VCaP (cell line): Measurements from ENCODE around the gene CCDC51.
"Not testable (repeated sequence)": the region's sequence is repeated elsewhere in the genome, so short reads cannot be mapped to it uniquely, and the experiment has no call there.

Experiments
- H3K27ac ChIP-seq: fragments of 450-650 bp; 2 replicates; pipeline ENCODE4 v1.5.1; 2017
- TF ChIP-seq, protein P1 (sequence below): fragments of 450-650 bp; conservative IDR thresholded peaks from 2 replicates; pipeline ENCODE4 v1.5.1; 2017; ENCODE audit warnings: mild to moderate bottlenecking, moderate library complexity

CCDC51 gene, protein sequence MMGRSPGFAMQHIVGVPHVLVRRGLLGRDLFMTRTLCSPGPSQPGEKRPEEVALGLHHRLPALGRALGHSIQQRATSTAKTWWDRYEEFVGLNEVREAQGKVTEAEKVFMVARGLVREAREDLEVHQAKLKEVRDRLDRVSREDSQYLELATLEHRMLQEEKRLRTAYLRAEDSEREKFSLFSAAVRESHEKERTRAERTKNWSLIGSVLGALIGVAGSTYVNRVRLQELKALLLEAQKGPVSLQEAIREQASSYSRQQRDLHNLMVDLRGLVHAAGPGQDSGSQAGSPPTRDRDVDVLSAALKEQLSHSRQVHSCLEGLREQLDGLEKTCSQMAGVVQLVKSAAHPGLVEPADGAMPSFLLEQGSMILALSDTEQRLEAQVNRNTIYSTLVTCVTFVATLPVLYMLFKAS

DNA sequence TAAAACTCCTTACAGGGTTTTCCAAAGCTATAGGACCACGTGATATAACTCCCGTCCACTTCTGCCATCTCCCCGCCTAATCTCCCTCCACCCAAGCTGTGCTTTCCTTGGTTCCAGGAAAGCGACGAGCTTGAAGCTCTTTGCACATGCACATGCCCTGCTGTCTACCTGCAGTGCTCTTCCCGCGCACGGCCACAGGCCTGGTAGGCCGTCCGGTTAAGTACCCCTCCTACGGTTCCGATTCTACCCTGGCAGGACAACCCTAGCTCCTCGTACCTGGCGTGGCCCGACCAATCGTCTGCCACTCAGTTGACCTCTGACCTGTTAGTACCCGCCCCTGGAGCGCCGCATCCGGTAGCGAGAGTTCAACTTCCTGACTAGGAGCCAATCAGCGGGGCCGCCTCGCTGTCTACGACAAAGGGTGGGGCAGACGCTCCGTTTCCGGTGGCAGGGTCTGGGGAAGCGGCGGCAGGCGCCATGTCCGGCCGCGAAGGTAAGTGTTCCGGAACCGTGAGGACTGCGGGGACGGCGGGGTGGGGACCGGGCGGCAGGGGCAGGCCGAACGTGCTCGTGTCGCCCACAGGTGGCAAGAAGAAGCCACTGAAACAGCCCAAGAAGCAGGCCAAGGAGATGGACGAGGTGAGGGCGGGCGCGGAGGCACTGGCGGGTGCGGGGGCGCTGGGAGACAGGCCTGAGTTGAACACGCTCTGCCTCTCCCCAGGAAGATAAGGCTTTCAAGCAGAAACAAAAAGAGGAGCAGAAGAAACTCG is at the start of gene CCDC51, which contains the start of gene TMA7:
Gene CCDC51 (minus strand): TSS at position 300 of the 770 bp plus-strand sequence. CDS start 4,991 bp downstream, outside the sequence.
Gene TMA7 (plus strand): TSS at position 438 of the 770 bp plus-strand sequence. CDS start 40 bp downstream, at position 478.
- TF ChIP-seq, protein P1, sequence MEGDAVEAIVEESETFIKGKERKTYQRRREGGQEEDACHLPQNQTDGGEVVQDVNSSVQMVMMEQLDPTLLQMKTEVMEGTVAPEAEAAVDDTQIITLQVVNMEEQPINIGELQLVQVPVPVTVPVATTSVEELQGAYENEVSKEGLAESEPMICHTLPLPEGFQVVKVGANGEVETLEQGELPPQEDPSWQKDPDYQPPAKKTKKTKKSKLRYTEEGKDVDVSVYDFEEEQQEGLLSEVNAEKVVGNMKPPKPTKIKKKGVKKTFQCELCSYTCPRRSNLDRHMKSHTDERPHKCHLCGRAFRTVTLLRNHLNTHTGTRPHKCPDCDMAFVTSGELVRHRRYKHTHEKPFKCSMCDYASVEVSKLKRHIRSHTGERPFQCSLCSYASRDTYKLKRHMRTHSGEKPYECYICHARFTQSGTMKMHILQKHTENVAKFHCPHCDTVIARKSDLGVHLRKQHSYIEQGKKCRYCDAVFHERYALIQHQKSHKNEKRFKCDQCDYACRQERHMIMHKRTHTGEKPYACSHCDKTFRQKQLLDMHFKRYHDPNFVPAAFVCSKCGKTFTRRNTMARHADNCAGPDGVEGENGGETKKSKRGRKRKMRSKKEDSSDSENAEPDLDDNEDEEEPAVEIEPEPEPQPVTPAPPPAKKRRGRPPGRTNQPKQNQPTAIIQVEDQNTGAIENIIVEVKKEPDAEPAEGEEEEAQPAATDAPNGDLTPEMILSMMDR, result no peak
- peak within 1 kb of the TSS; percentile 95 for H3K27ac ChIP-seq

DNA sequence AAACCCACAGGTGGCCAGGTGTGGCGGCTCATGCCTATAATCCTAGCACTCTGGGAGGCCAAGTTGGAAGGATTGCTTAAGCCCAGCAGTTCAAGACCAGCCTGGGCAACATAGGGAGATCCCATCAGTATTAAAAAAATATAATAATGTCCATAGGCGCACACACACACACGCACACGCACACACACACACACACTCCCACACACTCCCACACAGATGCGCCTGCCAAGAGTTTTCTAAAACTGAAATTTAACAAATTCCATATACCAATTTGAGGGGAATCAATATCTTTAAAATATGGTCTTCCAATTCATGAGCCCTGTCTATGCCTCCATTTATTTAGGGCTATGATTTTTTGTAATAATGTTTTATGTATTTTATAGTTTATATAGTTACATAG is 47.0 kb upstream of the CCDC51 start:
- no peak overlapping the region for H3K27ac ChIP-seq
- TF ChIP-seq, protein P1, result no peak

DNA sequence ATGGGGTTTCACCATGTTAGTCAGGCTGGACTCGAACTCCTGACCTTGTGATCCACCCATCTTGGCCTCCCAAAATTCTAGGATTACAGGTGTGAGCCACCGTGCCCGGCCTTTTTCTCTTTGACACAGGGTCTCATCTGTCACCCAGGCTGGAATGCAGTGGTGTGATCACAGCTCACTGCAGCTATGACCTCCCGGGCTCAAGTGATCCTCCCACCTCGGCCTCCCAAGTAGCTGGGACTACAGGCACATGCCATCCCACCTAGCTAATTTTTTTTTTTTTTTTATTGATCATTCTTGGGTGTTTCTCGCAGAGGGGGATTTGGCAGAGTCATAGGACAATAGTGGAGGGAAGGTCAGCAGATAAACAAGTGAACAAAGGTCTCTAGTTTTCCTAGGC is 42.9 kb upstream of the CCDC51 start:
- H3K27ac ChIP-seq, result not testable (repeated sequence)

DNA sequence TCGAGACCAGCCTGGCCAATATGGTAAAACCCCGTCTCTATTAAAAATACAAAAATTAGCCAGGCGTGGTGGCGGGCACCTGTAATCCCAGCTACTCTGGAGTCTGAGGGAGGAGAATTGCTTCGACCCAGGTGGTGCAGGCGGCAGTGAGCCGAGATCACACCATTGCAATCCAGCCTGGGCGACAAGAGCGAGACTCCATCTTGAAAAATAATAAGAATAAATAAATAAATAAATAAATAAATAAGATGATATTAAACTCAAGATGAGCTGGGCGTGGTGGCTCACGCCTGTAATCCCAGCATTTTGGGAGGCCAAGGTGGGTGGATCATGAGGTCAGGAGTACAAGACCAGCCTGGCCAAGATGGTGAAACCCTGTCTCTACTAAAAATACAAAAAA is 41.0 kb upstream of the CCDC51 start:
- not testable (repeated sequence) for H3K27ac ChIP-seq

DNA sequence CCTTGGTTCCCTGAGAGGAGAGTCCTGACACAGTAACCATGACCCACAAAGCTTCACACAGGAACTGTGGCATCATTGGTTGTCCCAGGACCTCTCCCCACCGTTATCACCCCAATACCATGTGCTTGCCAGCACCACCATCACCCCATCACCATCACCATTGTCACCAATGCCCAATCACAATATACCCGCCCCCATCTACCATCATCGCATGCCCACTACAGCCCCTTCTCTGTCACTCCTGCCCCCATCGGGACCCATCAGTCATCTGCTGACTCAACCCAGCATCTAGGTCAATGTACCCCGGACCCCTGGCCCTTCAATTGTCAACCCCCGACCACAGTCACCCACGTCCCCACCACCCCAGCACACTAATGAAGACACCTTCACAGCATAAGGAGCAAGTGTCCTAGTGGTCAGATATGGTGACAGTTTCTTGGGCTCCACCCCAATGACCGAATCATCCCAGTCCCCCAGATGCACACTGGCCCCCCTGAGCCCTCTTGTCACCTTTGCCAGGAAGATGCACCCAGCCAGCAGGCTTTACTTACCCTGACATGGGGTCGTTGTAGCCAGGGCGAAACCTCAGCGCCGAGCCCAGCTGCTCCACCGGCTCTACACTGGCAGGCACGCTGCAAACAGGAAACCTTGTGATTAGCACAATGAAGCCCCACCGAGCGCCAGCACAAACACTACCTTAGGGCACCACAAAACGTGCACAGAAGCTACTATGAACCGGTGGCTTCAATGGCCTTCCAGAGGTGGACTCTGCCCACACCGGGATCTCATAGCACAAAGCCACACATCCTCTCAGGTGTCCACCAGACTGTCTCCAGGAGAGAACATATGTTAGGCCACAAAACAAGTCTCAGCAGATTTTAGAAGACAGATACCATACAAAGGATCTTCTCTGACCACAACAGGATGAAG is 39.0 kb upstream of the CCDC51 start:
- no peak overlapping the region for H3K27ac ChIP-seq
- TF ChIP-seq, protein P1, result no peak

DNA sequence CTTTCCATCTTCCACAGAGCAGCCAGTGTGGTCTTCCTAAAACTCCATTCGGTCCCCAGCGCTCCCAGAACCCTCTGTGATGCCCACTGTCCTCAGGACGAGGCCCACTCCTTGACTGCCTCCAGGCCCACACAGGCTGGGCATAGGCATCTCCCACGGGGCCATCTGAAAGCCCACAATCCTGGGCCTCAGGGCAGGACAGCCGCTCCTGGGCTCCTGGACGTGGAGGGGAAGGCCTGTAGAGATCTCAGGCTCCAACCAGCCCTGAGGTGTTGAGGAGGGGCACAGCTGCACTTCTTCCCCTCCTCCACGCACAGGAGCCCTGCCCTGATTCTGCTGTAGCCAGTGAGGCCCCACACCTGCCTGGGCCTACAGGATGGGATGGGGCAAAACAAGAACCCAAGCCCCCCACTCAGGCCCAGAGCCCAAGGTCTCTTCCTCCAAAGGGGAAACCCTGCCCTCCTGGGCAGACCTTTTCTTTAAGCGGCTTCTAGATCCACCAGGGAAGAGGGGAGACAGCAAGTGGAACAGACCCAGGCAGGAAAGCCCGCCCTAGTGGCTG is 38.1 kb upstream of the CCDC51 start:
- TF ChIP-seq, protein P1, result no peak

DNA sequence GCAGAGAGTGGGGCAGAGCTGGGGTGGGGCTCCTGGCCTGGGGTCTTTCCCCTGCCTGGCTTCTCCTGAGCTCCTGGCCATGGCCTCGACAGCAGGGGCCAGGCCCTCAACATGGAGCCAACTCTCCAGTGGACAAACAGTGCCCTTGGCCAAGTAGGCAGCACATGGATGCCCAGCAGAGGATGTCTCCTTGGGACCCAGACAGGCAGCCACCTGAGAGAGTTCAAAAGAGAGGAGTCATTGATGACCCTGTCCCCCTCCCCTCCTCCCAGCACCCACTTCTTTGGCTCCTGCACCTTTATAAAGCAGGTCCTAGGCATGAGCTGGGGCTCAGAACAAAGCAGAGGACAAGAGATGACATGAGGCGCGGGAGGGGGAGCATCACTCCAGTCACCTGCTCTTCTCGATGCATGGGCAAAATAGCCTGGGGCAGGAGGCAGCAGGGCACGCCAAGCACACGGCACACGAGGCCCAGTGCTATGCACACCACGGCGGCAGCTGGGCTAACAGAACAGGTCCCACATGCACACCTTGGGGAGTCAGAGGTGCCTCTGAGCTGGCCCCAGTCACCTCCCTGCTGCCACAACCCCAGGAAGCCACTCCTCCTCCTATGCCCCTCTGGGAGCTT is 36.6 kb upstream of the CCDC51 start:
- TF ChIP-seq, protein P1, result no peak
- H3K27ac ChIP-seq, result no peak overlapping the region

More for the DNA sequence above, 38.1 kb upstream of the CCDC51 start:
- H3K27ac ChIP-seq, result no peak overlapping the region
